Prostate gland (tissue), 2 donors: ENCODE data around the gene BANP.

Experiments used
- POLR2A ChIP-seq: fragments of 450-650 bp; IDR thresholded peaks from one replicate; pipeline ENCODE4 v1.6.1; 2016; ENCODE audit warnings: antibody characterized with exemption, mild to moderate bottlenecking
- POLR2AphosphoS5 ChIP-seq: sonication (generic); formaldehyde crosslinking; IDR thresholded peaks from one replicate; pipeline ENCODE4 v1.6.1; 2017; ENCODE audit warnings: antibody characterized with exemption
- TF ChIP-seq, protein P1 (sequence below), 4 experiments: fragments of 200-600 bp in 2 of 4; fragments of 450-650 bp in 2 of 4; sonication (generic) in 2 of 4; IDR thresholded peaks; 1 replicate in 3 of 4; 2 replicates in 1 of 4; pipeline ENCODE4 v1.5.1; 2016 to 2019; ENCODE audit warnings: antibody characterized with exemption in 4 of 4, mild to moderate bottlenecking in 2 of 4, moderate library complexity in 2 of 4

GRCh38 chr16:87968541-87968940 is 17.3 kb downstream of the BANP start:
- TF ChIP-seq POLR2A (no peak), POLR2AphosphoS5 (no peak)
- TF ChIP-seq, protein P1, sequence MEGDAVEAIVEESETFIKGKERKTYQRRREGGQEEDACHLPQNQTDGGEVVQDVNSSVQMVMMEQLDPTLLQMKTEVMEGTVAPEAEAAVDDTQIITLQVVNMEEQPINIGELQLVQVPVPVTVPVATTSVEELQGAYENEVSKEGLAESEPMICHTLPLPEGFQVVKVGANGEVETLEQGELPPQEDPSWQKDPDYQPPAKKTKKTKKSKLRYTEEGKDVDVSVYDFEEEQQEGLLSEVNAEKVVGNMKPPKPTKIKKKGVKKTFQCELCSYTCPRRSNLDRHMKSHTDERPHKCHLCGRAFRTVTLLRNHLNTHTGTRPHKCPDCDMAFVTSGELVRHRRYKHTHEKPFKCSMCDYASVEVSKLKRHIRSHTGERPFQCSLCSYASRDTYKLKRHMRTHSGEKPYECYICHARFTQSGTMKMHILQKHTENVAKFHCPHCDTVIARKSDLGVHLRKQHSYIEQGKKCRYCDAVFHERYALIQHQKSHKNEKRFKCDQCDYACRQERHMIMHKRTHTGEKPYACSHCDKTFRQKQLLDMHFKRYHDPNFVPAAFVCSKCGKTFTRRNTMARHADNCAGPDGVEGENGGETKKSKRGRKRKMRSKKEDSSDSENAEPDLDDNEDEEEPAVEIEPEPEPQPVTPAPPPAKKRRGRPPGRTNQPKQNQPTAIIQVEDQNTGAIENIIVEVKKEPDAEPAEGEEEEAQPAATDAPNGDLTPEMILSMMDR (IDR thresholded peaks at IDR 0.05): no peak
